ENCODE data around the gene SCCPDH. TPM values are rescaled to one million over a fixed set of nuclear protein-coding genes. Genes with fewer than 3 reads are reported as not detected.

Gene SCCPDH
- 10 to 100 TPM; 20.7 to 23.7 TPM for total RNA-seq

GRCh38 chr1:246724016-246724730 lies at the start of gene SCCPDH:
Gene SCCPDH (plus strand): TSS chr1:246724409. CDS start chr1:246724423, 14 bp downstream.
- Mint-ChIP-seq H3K4me1 (ENCODE audit: low read depth) (peaks cover 17% of the 10 kb centered on the region), H3K27ac (peak within 1 kb of the TSS; percentile 80), H3K9me3 (peaks cover 10 to 16% of the 10 kb centered on the region in 2 donors), H3K4me3 (peak within 1 kb of the TSS; percentile 95 to 96), H3K27me3 (ENCODE audit: low read depth) (no peaks in the 10 kb centered on the region), H3K36me3 (ENCODE audit: insufficient read depth in 2 of 2) (peaks cover 20 to 24% of the 10 kb centered on the region in 2 donors)
- DNase-seq (peak; percentile 83 to 86), ATAC-seq (replicated peaks in 1 of 2) (peak; percentile 98)

GRCh38 chr1:246677842-246678241 lies 46.4 kb upstream of the SCCPDH start:
- no peaks in the 10 kb centered on the region for H3K4me1 Mint-ChIP-seq (ENCODE audit: low read depth)
- no peak overlapping the region for H3K27ac Mint-ChIP-seq
- no peak for ATAC-seq (replicated peaks in 1 of 2)
- peaks cover 0 to 2% of the 10 kb centered on the region in 2 donors for H3K9me3 Mint-ChIP-seq
- no peaks in the 10 kb centered on the region for H3K36me3 Mint-ChIP-seq (ENCODE audit: insufficient read depth in 2 of 2)
- no peak for DNase-seq
- H3K4me3 Mint-ChIP-seq, result no peak overlapping the region
- H3K27me3 Mint-ChIP-seq (ENCODE audit: low read depth), result no peaks in the 10 kb centered on the region

GRCh38 chr1:246678816-246679793 lies 45.1 kb upstream of the SCCPDH start:
- Mint-ChIP-seq H3K27me3 (ENCODE audit: low read depth) (no peaks in the 10 kb centered on the region), H3K4me1 (ENCODE audit: low read depth) (no peaks in the 10 kb centered on the region), H3K27ac (no peak overlapping the region), H3K9me3 (peaks cover 0 to 2% of the 10 kb centered on the region in 2 donors), H3K4me3 (no peak overlapping the region), H3K36me3 (ENCODE audit: insufficient read depth in 2 of 2) (no peaks in the 10 kb centered on the region)
- DNase-seq, result no peak
- no peak for ATAC-seq (replicated peaks in 1 of 2)

- no peak for DNase-seq
- no peak for ATAC-seq (replicated peaks in 1 of 2)
- H3K4me3 Mint-ChIP-seq, result no peak overlapping the region
Measured at GRCh38 chr1:246679794-246680177, 44.4 kb upstream of the SCCPDH start.

GRCh38 chr1:246680190-246680589 lies 44.0 kb upstream of the SCCPDH start:
- no peak overlapping the region for H3K4me3 Mint-ChIP-seq
- no peaks in the 10 kb centered on the region for H3K27me3 Mint-ChIP-seq (ENCODE audit: low read depth)
- no peaks in the 10 kb centered on the region for H3K4me1 Mint-ChIP-seq (ENCODE audit: low read depth)
- peaks cover 0 to under 1% of the 10 kb centered on the region in 2 donors for H3K9me3 Mint-ChIP-seq
- no peaks in the 10 kb centered on the region for H3K36me3 Mint-ChIP-seq (ENCODE audit: insufficient read depth in 2 of 2)
- DNase-seq (no peak), ATAC-seq (replicated peaks in 1 of 2) (no peak)
- H3K27ac Mint-ChIP-seq, result no peak overlapping the region

More at GRCh38 chr1:246679794-246680177, 44.4 kb upstream of the SCCPDH start:
- H3K4me1 Mint-ChIP-seq (ENCODE audit: low read depth), result no peaks in the 10 kb centered on the region
- no peak overlapping the region for H3K27ac Mint-ChIP-seq
- H3K36me3 Mint-ChIP-seq (ENCODE audit: insufficient read depth in 2 of 2), result no peaks in the 10 kb centered on the region
- peaks cover 0 to 2% of the 10 kb centered on the region in 2 donors for H3K9me3 Mint-ChIP-seq
- H3K27me3 Mint-ChIP-seq (ENCODE audit: low read depth), result no peaks in the 10 kb centered on the region

- DNase-seq (no peak), ATAC-seq (replicated peaks in 1 of 2) (no peak)
- Mint-ChIP-seq H3K4me1 (ENCODE audit: low read depth) (no peaks in the 10 kb centered on the region), H3K36me3 (ENCODE audit: insufficient read depth in 2 of 2) (no peaks in the 10 kb centered on the region), H3K27me3 (ENCODE audit: low read depth) (no peaks in the 10 kb centered on the region), H3K9me3 (no peaks in the 10 kb centered on the region), H3K27ac (no peak overlapping the region), H3K4me3 (no peak overlapping the region)
Measured at GRCh38 chr1:246680696-246681130, 43.5 kb upstream of the SCCPDH start.

- Mint-ChIP-seq H3K4me3 (no peak overlapping the region), H3K4me1 (ENCODE audit: low read depth) (no peaks in the 10 kb centered on the region), H3K36me3 (ENCODE audit: insufficient read depth in 2 of 2) (no peaks in the 10 kb centered on the region), H3K9me3 (no peaks in the 10 kb centered on the region), H3K27ac (no peak overlapping the region), H3K27me3 (ENCODE audit: low read depth) (no peaks in the 10 kb centered on the region)
- no peak for ATAC-seq (replicated peaks in 1 of 2)
- no peak for DNase-seq
Measured at GRCh38 chr1:246681900-246682895, 42.0 kb upstream of the SCCPDH start.

GRCh38 chr1:246683521-246683920 lies 40.7 kb upstream of the SCCPDH start:
- Mint-ChIP-seq H3K36me3 (ENCODE audit: insufficient read depth in 2 of 2) (no peaks in the 10 kb centered on the region), H3K9me3 (no peaks in the 10 kb centered on the region), H3K4me1 (ENCODE audit: low read depth) (no peaks in the 10 kb centered on the region), H3K27me3 (ENCODE audit: low read depth) (no peaks in the 10 kb centered on the region), H3K4me3 (no peak overlapping the region), H3K27ac (no peak overlapping the region)
- no peak for ATAC-seq (replicated peaks in 1 of 2)
- DNase-seq, result no peak

GRCh38 chr1:246687002-246687401 lies 37.2 kb upstream of the SCCPDH start:
- no peak overlapping the region for H3K27ac Mint-ChIP-seq
- H3K36me3 Mint-ChIP-seq (ENCODE audit: insufficient read depth in 2 of 2), result no peaks in the 10 kb centered on the region

GRCh38 chr1:246689409-246690008 lies 34.7 kb upstream of the SCCPDH start:
- H3K9me3 Mint-ChIP-seq, result peaks cover 1 to 4% of the 10 kb centered on the region in 2 donors
- no peak overlapping the region for H3K27ac Mint-ChIP-seq
- H3K36me3 Mint-ChIP-seq (ENCODE audit: insufficient read depth in 2 of 2), result peaks cover 3 to 4% of the 10 kb centered on the region in 2 donors
- H3K4me3 Mint-ChIP-seq, result peak overlapping the region in 1 of 2 donors; percentile 42
- DNase-seq, result peak; percentile 56 to 62
- peaks cover 9% of the 10 kb centered on the region for H3K4me1 Mint-ChIP-seq (ENCODE audit: low read depth)
- H3K27me3 Mint-ChIP-seq (ENCODE audit: low read depth), result no peaks in the 10 kb centered on the region
- peak; percentile 96 for ATAC-seq (replicated peaks in 1 of 2)

More at GRCh38 chr1:246687002-246687401, 37.2 kb upstream of the SCCPDH start:
- Mint-ChIP-seq H3K4me1 (ENCODE audit: low read depth) (peaks cover 9% of the 10 kb centered on the region), H3K9me3 (no peaks in the 10 kb centered on the region), H3K4me3 (no peak overlapping the region), H3K27me3 (ENCODE audit: low read depth) (no peaks in the 10 kb centered on the region)
- DNase-seq (no peak), ATAC-seq (replicated peaks in 1 of 2) (no peak)

GRCh38 chr1:246690100-246690499 lies 34.1 kb upstream of the SCCPDH start:
- H3K9me3 Mint-ChIP-seq, result peaks cover 1 to 5% of the 10 kb centered on the region in 2 donors
- DNase-seq, result no peak
- H3K27ac Mint-ChIP-seq, result no peak overlapping the region
- ATAC-seq (replicated peaks in 1 of 2), result no peak
- peaks cover 3 to 4% of the 10 kb centered on the region in 2 donors for H3K36me3 Mint-ChIP-seq (ENCODE audit: insufficient read depth in 2 of 2)
- peaks cover 9% of the 10 kb centered on the region for H3K4me1 Mint-ChIP-seq (ENCODE audit: low read depth)
- no peak overlapping the region for H3K4me3 Mint-ChIP-seq
- H3K27me3 Mint-ChIP-seq (ENCODE audit: low read depth), result no peaks in the 10 kb centered on the region

Measured in activated T-cell treated with anti-CD3 and anti-CD28 coated beads, Interleukin-2, amount 50 U/mL, for 72 hours (primary cell).